Astrocyte (in vitro differentiated cells and primary cell): ENCODE measurements around the gene C4orf54. TPM values are rescaled to one million over a fixed set of nuclear protein-coding genes. Genes with fewer than 3 reads are reported as not detected.

Source experiments
- DNase-seq: peaks from one replicate; pipeline ENCODE4 v3.0.0-alpha.2; 2010; ENCODE audit warnings: low read depth
- FAIRE-seq: peaks from 2 replicates; lab custom pipeline; 2011; peaks lifted over from hg19 to GRCh38; lab: Jason Lieb, UNC
- H2AFZ ChIP-seq: 2 replicates; pipeline ENCODE4 v1.6.0; 2012; ENCODE audit warnings: low read depth, low read length, inconsistent platforms
- H3K27ac ChIP-seq: 2 replicates; pipeline ENCODE4 v1.5.1; 2011; ENCODE audit warnings: low read depth, low read length, inconsistent platforms
- H3K27me3 ChIP-seq: 2 replicates; pipeline ENCODE4 v1.6.0; 2011; ENCODE audit warnings: low read length, inconsistent platforms; ENCODE audit not compliant: insufficient read depth
- H3K36me3 ChIP-seq: 2 replicates; pipeline ENCODE4 v1.5.1; 2011; ENCODE audit warnings: low read length, inconsistent platforms; ENCODE audit not compliant: insufficient read depth
- H3K4me1 ChIP-seq: 2 replicates; pipeline ENCODE4 v1.5.1; 2011; ENCODE audit warnings: low read length, inconsistent platforms; ENCODE audit not compliant: insufficient read depth
- H3K4me2 ChIP-seq: 2 replicates; pipeline ENCODE4 v1.6.0; 2012; ENCODE audit warnings: low read length, inconsistent platforms
- H3K4me3 ChIP-seq: 2 replicates; pipeline ENCODE4 v1.5.1; 2011; ENCODE audit warnings: low read depth, mild to moderate bottlenecking, low read length, inconsistent platforms; ENCODE audit not compliant: insufficient read depth
- H3K79me2 ChIP-seq: 2 replicates; pipeline ENCODE4 v1.6.0; 2012; ENCODE audit warnings: mild to moderate bottlenecking, low read length, inconsistent platforms; ENCODE audit not compliant: insufficient read depth
- H3K9ac ChIP-seq: 2 replicates; pipeline ENCODE4 v1.6.0; 2012; ENCODE audit warnings: mild to moderate bottlenecking, low read length, inconsistent platforms
- H3K9me3 ChIP-seq: 2 replicates; pipeline ENCODE4 v1.5.1; 2012; ENCODE audit warnings: low read depth, mild to moderate bottlenecking, low read length, inconsistent platforms; ENCODE audit not compliant: insufficient read depth
- H4K20me1 ChIP-seq: 2 replicates; pipeline ENCODE4 v1.6.0; 2012; ENCODE audit warnings: low read length, inconsistent platforms; ENCODE audit not compliant: insufficient read depth
- H3K27ac Mint-ChIP-seq: one replicate; pipeline ENCODE4 v1.8.0; 2021; ENCODE audit warnings: mild to moderate bottlenecking, mixed read lengths; ENCODE audit not compliant: unreplicated experiment
- H3K27me3 Mint-ChIP-seq: one replicate; pipeline ENCODE4 v1.8.0; 2021; ENCODE audit warnings: low read depth, mixed read lengths; ENCODE audit not compliant: unreplicated experiment
- H3K36me3 Mint-ChIP-seq: one replicate; pipeline ENCODE4 v1.8.0; 2021; ENCODE audit warnings: low read depth, mixed read lengths; ENCODE audit not compliant: unreplicated experiment
- H3K4me1 Mint-ChIP-seq: one replicate; pipeline ENCODE4 v1.8.0; 2021; ENCODE audit warnings: low read depth, mixed read lengths; ENCODE audit not compliant: unreplicated experiment
- H3K4me3 Mint-ChIP-seq: one replicate; pipeline ENCODE4 v1.8.0; 2021; ENCODE audit warnings: mild to moderate bottlenecking, moderate library complexity, mixed read lengths; ENCODE audit not compliant: unreplicated experiment
- H3K9me3 Mint-ChIP-seq: one replicate; pipeline ENCODE4 v1.8.0; 2021; ENCODE audit warnings: mild to moderate bottlenecking, mixed read lengths; ENCODE audit not compliant: unreplicated experiment
- CTCF ChIP-seq: IDR thresholded peaks from 2 replicates; pipeline ENCODE4 v1.5.1; 2011; ENCODE audit warnings: low read depth, mild to moderate bottlenecking, inconsistent platforms, low read length, moderate library complexity; ENCODE audit not compliant: insufficient read depth
- EZH2 ChIP-seq: IDR thresholded peaks from 2 replicates; pipeline ENCODE4 v1.6.1; 2012; ENCODE audit warnings: mild to moderate bottlenecking, low read length, inconsistent platforms; ENCODE audit not compliant: insufficient read depth
- total RNA-seq: library from RNA; stranded (reverse); gene quantifications from 2 replicates; pipeline ENCODE4 v1.2.1, GENCODE V29; 2021

The C4orf54 gene
- total RNA-seq, 1 donor from 2014 or later, result not detected

GRCh38 chr4:99679976-99680375 is 22.3 kb upstream of the C4orf54 start:
- no peak for TF ChIP-seq EZH2
- no peak for TF ChIP-seq CTCF
- H3K79me2 ChIP-seq, result no peaks in the 10 kb centered on the region
- FAIRE-seq, result no peak

GRCh38 chr4:99679204-99679603 is 21.6 kb upstream of the C4orf54 start:
- Histone ChIP-seq H3K4me1 (no peaks in the 10 kb centered on the region), H3K27ac (no peak overlapping the region), H3K9ac (no peak overlapping the region), H3K79me2 (no peaks in the 10 kb centered on the region), H3K36me3 (no peaks in the 10 kb centered on the region), H4K20me1 (no peaks in the 10 kb centered on the region), H2AFZ (no peak overlapping the region), H3K27me3 (no peaks in the 10 kb centered on the region), H3K4me2 (no peak overlapping the region), H3K4me3 (no peak overlapping the region), H3K9me3 (no peaks in the 10 kb centered on the region)
- no peak for TF ChIP-seq EZH2
- no peak for TF ChIP-seq CTCF
- DNase-seq (no peak), FAIRE-seq (no peak)
- H3K27me3 Mint-ChIP-seq, result peaks cover 4% of the 10 kb centered on the region
- H3K4me1 Mint-ChIP-seq, result no peaks in the 10 kb centered on the region
- H3K4me3 Mint-ChIP-seq, result no peak overlapping the region
- no peaks in the 10 kb centered on the region for H3K36me3 Mint-ChIP-seq
- peaks cover 2% of the 10 kb centered on the region for H3K9me3 Mint-ChIP-seq
- no peak overlapping the region for H3K27ac Mint-ChIP-seq

More at GRCh38 chr4:99679976-99680375, 22.3 kb upstream of the C4orf54 start:
- no peaks in the 10 kb centered on the region for H3K4me1 Mint-ChIP-seq
- Histone ChIP-seq H3K4me1 (no peaks in the 10 kb centered on the region), H4K20me1 (no peaks in the 10 kb centered on the region), H3K27ac (no peak overlapping the region), H3K4me2 (no peak overlapping the region), H3K4me3 (no peak overlapping the region), H2AFZ (no peak overlapping the region), H3K9me3 (no peaks in the 10 kb centered on the region), H3K36me3 (no peaks in the 10 kb centered on the region), H3K27me3 (no peaks in the 10 kb centered on the region), H3K9ac (no peak overlapping the region)
- no peaks in the 10 kb centered on the region for H3K36me3 Mint-ChIP-seq
- DNase-seq, result no peak
- peaks cover 4% of the 10 kb centered on the region for H3K27me3 Mint-ChIP-seq
- H3K9me3 Mint-ChIP-seq, result no peaks in the 10 kb centered on the region
- no peak overlapping the region for H3K27ac Mint-ChIP-seq
- H3K4me3 Mint-ChIP-seq, result no peak overlapping the region

GRCh38 chr4:99677161-99677560 is 19.5 kb upstream of the C4orf54 start:
- no peak overlapping the region for H3K4me3 ChIP-seq
- no peak overlapping the region for H3K9ac ChIP-seq
- H3K9me3 ChIP-seq, result no peaks in the 10 kb centered on the region
- H3K9me3 Mint-ChIP-seq, result peaks cover 11% of the 10 kb centered on the region
- no peaks in the 10 kb centered on the region for H4K20me1 ChIP-seq
- no peak overlapping the region for H2AFZ ChIP-seq
- no peak overlapping the region for H3K4me3 Mint-ChIP-seq
- no peaks in the 10 kb centered on the region for H3K27me3 Mint-ChIP-seq
- TF ChIP-seq EZH2 (no peak), CTCF (no peak)
- H3K79me2 ChIP-seq, result no peaks in the 10 kb centered on the region
- H3K27me3 ChIP-seq, result no peaks in the 10 kb centered on the region
- H3K4me2 ChIP-seq, result no peak overlapping the region
- DNase-seq, result no peak
- no peaks in the 10 kb centered on the region for H3K4me1 Mint-ChIP-seq
- no peaks in the 10 kb centered on the region for H3K36me3 Mint-ChIP-seq
- FAIRE-seq, result no peak
- H3K27ac Mint-ChIP-seq, result no peak overlapping the region
- no peak overlapping the region for H3K27ac ChIP-seq
- no peaks in the 10 kb centered on the region for H3K4me1 ChIP-seq
- H3K36me3 ChIP-seq, result no peaks in the 10 kb centered on the region
